HL-60 (cell line): ENCODE measurements around the gene SNX1.

ENCODE experiments used
- DNase-seq, 2 experiments: peaks; one replicate each; pipeline ENCODE4 v3.0.0-alpha.2; 2010 to 2020; ENCODE audit warnings: low read depth in 1 of 2, low spot score in 1 of 2
- H3K27ac ChIP-seq: fragments of 250-450 bp; sonication (Bioruptor Pico); replicated peaks from 2 replicates; pipeline ENCODE4 v1.5.1; 2020; ENCODE audit warnings: mild to moderate bottlenecking, moderate library complexity
- H3K27me3 ChIP-seq: fragments of 250-450 bp; sonication (Bioruptor Pico); 2 replicates; pipeline ENCODE4 v1.5.1; 2021; ENCODE audit warnings: mild to moderate bottlenecking, moderate library complexity; ENCODE audit not compliant: insufficient read depth, poor library complexity, severe bottlenecking
- H3K4me3 ChIP-seq: replicated peaks from 2 replicates; pipeline ENCODE4 v1.5.1; 2011; ENCODE audit warnings: mild to moderate bottlenecking, control low read depth, low read length; ENCODE audit not compliant: insufficient read depth
- GABPA ChIP-seq: IDR thresholded peaks from 2 replicates; pipeline ENCODE4 v1.6.1; 2012; ENCODE audit warnings: low read depth
- POLR2AphosphoS5 ChIP-seq: IDR thresholded peaks from 2 replicates; pipeline ENCODE4 v1.6.1; 2012; ENCODE audit warnings: low read depth
- SPI1 ChIP-seq: IDR thresholded peaks from 2 replicates; pipeline ENCODE4 v1.6.1; 2012; ENCODE audit warnings: low read depth, mild to moderate bottlenecking, borderline replicate concordance
- TF ChIP-seq, protein P1 (sequence below): IDR thresholded peaks from one replicate; pipeline ENCODE4 v1.5.1; 2011; ENCODE audit warnings: low read length, control low read depth, inconsistent platforms; ENCODE audit not compliant: insufficient read depth
- TF ChIP-seq, protein P2 (sequence below): IDR thresholded peaks from 2 replicates; pipeline ENCODE4 v1.6.1; 2012; ENCODE audit warnings: low read depth; ENCODE audit not compliant: insufficient replicate concordance

SNX1 gene

DNA sequence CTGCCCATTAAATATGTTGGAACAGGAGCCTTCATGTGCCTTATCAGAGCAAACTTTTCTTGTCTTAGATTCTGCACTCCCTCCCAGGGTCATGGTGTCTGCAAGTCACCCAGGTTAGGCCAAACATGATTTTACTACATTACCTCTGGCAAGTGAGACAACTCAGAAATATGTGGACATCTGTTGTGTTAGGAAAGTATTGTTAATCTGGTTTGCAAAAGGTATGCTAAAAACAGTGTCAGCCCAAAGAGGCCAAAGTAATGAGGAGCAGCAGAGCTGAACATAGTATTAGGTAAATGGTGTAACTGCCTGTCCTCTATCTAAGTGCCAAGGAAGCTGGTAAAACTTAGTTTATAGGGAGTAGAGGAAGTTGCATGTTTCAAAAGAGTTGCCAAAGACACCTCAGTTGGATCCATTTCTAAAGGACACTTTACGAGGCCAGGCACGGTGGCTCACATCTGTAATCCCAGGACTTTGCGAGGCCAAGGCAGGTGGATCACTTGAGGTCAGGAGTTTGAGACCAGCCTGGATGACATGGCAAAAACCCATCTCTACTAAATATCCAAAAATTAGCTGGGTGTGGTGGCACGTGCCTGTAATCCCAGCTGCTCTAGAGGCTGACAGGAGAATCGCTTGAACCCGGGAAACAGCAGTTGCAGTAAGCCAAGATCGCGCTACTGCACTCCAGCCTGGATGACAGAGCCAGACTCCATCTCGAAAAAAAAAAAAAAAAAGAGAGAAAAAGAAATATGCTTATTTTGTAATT is 89.5 kb downstream of the SNX1 start:
- TF ChIP-seq, protein P1, sequence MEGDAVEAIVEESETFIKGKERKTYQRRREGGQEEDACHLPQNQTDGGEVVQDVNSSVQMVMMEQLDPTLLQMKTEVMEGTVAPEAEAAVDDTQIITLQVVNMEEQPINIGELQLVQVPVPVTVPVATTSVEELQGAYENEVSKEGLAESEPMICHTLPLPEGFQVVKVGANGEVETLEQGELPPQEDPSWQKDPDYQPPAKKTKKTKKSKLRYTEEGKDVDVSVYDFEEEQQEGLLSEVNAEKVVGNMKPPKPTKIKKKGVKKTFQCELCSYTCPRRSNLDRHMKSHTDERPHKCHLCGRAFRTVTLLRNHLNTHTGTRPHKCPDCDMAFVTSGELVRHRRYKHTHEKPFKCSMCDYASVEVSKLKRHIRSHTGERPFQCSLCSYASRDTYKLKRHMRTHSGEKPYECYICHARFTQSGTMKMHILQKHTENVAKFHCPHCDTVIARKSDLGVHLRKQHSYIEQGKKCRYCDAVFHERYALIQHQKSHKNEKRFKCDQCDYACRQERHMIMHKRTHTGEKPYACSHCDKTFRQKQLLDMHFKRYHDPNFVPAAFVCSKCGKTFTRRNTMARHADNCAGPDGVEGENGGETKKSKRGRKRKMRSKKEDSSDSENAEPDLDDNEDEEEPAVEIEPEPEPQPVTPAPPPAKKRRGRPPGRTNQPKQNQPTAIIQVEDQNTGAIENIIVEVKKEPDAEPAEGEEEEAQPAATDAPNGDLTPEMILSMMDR: no peak
- TF ChIP-seq, protein P2, sequence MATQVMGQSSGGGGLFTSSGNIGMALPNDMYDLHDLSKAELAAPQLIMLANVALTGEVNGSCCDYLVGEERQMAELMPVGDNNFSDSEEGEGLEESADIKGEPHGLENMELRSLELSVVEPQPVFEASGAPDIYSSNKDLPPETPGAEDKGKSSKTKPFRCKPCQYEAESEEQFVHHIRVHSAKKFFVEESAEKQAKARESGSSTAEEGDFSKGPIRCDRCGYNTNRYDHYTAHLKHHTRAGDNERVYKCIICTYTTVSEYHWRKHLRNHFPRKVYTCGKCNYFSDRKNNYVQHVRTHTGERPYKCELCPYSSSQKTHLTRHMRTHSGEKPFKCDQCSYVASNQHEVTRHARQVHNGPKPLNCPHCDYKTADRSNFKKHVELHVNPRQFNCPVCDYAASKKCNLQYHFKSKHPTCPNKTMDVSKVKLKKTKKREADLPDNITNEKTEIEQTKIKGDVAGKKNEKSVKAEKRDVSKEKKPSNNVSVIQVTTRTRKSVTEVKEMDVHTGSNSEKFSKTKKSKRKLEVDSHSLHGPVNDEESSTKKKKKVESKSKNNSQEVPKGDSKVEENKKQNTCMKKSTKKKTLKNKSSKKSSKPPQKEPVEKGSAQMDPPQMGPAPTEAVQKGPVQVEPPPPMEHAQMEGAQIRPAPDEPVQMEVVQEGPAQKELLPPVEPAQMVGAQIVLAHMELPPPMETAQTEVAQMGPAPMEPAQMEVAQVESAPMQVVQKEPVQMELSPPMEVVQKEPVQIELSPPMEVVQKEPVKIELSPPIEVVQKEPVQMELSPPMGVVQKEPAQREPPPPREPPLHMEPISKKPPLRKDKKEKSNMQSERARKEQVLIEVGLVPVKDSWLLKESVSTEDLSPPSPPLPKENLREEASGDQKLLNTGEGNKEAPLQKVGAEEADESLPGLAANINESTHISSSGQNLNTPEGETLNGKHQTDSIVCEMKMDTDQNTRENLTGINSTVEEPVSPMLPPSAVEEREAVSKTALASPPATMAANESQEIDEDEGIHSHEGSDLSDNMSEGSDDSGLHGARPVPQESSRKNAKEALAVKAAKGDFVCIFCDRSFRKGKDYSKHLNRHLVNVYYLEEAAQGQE: no peak
- TF ChIP-seq POLR2AphosphoS5 (no peak), SPI1 (no peak), GABPA (no peak)
- Histone ChIP-seq H3K4me3 (no peak overlapping the region), H3K27ac (peak overlapping the region; percentile 42), H3K27me3 (no peaks in the 10 kb centered on the region)
- DNase-seq: peak in 1 of 2 experiments; percentile 50

- TF ChIP-seq POLR2AphosphoS5 (no peak), SPI1 (no peak), GABPA (no peak)
- TF ChIP-seq, protein P2: no peak
- TF ChIP-seq, protein P1: no peak
- Histone ChIP-seq H3K27ac (no peak overlapping the region), H3K27me3 (no peaks in the 10 kb centered on the region), H3K4me3 (no peak overlapping the region)
- DNase-seq: no peak
Measured at GRCh38 chr15:64187396-64188191, 91.8 kb downstream of the SNX1 start.
